Daoy (cell line): Measurements from ENCODE around the gene ITGBL1. TPM values are rescaled to one million over a fixed set of nuclear protein-coding genes. Genes with fewer than 3 reads are reported as not detected.
A peak's percentile ranks its signal among the peaks of the same experiment; 100 is the strongest.

ENCODE experiments used
- DNase-seq: peaks from one replicate; pipeline ENCODE4 v3.0.0-alpha.2; 2015; ENCODE audit warnings: low read depth
- total RNA-seq: library from RNA; depleted of rRNA; stranded (reverse); fragments of >200 nt; shearing (Covaris generic); gene quantifications from 2 replicates; pipeline ENCODE4 v1.2.3, GENCODE V29; 2014; rRNA removed

ITGBL1 gene, protein sequence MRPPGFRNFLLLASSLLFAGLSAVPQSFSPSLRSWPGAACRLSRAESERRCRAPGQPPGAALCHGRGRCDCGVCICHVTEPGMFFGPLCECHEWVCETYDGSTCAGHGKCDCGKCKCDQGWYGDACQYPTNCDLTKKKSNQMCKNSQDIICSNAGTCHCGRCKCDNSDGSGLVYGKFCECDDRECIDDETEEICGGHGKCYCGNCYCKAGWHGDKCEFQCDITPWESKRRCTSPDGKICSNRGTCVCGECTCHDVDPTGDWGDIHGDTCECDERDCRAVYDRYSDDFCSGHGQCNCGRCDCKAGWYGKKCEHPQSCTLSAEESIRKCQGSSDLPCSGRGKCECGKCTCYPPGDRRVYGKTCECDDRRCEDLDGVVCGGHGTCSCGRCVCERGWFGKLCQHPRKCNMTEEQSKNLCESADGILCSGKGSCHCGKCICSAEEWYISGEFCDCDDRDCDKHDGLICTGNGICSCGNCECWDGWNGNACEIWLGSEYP
- total RNA-seq = 0.65 and 2.2 TPM in 2 replicates

DNA sequence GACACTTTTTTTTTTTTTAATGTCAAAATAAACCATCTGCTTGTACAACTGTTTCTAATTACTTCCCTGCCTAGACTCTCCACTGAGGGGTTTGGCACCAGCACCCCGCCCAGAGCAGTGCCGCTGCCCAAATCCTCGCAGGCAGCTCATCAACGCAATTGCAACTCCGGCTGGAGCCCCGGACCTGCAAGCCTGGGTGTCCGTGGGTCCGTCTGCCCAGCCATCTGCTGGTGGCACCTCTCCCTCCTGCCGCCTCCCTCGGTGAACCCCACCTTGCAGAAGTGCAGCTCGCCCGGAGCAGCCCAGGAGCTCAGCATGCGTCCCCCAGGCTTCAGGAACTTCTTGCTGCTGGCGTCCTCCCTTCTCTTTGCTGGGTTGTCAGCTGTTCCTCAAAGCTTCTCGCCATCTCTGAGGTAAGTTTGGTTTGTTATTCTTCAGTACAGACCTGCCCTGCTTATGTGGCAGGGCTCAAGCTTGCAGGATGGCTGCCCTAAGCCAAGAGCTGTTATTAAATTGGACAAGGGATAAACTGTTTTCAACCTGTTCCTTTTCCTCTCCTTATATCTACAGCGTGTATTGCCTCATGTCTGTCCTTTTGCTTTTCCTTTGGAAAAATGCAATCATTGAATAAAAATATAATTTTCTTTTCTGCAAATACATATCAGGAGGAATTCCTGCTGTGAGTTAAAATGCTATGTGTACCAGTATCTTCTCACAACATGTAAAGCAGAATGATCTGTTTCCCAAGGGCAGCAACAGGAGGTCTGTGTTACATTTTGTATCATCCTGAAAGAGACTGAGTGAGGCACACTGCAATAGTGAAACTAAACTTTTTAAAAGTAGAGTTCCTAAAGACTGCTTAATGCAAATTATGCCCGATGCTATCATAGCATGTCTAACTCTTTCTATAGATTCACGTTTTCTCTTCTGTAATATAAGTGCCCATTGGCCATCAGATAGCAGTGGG is at the start of gene ITGBL1:
Gene ITGBL1, plus strand, starts transcription at position 157 of the 967 bp plus-strand sequence. Its CDS starts 159 bp downstream, at position 316.
- no peak for DNase-seq

DNA sequence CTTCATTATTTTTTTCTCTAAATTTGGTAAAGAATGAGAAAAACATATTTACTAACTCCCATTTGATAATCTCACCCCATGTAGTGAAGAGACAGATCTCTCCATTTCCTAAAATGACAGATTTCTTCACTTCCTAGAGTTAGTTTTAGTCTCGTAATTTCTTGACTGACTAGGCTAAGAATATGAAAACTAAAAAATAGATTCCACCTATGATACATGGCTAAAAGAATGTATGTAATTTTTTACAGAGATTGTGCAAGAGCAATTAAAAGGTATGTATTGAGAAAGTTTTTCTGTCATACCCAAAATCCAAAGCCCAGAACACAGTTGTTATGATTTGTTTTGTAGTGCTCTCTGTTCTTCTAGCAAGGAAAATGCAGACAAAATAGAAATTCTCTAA is 45.7 kb upstream of the ITGBL1 start:
- DNase-seq = no peak

DNA sequence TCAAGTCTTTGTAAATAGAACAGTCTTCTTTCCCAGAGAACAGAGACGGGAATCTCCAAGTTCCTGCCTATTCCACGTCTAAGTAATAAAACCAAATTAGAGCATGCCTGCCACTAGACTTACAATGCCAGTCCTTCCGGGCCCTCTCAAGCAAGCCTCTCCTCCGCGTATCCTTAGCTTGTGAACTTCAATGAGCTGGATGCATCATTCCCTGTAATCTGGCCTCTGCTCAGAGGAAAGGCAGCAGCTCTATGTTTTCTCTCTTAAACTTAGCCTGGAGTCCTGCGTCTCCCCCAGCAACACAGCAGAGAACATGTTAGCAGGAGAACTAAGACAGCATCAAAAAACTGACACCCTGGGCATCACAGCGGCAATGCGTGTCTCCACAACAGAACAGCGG is 44.3 kb upstream of the ITGBL1 start:
- DNase-seq = no peak

DNA sequence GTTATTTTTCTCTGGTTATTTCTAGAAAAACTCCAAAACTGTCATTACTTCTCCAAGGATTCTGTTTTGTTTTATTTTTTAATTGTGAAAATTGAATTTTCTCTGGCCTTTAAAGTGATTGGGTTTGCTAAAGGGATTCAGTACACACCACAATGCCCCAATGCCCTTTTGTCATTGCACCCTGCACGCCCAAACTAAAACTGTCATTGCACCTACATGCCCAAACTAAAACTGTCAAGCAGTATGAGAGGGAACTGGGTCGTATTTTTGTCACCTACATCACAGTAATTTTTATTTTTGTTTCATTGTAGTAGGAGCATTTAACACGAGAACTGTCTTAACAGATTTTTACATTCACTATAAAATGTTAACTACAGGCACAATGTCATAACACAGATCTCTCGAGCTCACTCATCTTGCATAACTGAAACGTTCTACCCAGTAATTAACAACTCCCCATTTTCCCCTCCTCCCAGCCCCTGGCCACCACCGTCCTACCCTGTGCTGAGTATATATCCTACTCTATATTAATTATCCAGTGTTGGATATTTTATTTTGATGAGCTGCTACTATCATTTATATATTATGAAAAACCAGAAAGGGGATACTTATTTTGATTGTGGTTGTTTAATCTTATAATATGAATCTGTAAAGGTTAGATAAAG is 43.4 kb upstream of the ITGBL1 start:
- DNase-seq = no peak

DNA sequence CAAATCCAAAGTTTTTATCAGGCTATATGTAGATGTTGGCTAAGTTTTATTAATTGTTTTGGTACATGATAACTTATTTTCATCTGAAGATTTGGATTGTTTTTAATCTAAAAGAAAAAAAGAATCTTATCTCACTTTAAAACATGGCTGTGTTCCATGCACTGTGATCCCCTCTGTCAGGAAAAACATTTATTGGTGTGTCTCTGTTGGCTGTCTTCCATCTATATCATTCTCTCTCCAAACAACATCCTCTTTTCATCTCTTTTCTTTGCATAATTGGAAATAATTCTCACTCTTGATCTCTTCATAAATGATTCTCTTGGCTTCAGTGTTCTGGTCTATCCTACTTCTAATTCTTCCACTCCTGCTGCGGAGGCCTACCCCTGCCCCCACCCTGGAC is 40.4 kb upstream of the ITGBL1 start:
- no peak for DNase-seq

DNA sequence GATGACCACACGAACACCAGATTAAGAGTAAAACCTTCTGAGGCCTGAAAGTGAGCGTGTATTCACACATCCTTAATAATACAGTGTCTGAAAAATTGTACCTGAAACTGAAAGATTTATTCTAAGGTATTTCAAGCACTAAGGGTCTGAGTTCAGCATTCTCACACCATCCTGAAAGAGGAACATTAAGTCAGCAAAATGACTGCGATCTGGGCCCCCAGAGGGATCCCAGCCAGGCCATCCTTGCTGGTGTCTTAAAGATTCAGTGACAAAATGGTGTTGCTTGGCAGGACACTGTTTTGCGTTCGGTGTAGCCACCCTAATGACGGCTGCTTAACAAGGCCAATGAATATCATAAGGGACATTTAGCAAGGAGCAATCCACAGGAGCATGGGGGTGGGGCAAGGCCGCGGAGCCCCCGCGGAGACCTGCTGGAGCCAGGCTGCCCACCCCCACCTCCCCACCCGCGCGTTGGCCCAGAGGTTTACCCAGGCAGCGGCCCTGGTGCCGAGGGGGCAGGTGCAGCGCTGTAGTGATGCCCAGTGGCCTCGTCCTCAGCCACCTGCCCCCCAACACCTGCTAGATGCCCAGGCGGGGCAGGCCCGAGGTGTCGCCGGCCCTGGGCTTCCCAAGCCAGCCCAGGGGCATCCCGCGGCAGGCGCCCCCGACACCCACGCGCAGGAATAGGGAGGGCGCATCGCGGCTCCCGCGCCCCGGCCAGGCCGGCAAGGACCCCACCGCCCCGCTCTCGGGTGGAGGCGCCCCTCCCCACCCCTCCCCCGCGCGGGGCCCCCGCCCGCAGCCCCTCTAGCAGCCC is 36.9 kb upstream of the ITGBL1 start:
- DNase-seq = no peak

DNA sequence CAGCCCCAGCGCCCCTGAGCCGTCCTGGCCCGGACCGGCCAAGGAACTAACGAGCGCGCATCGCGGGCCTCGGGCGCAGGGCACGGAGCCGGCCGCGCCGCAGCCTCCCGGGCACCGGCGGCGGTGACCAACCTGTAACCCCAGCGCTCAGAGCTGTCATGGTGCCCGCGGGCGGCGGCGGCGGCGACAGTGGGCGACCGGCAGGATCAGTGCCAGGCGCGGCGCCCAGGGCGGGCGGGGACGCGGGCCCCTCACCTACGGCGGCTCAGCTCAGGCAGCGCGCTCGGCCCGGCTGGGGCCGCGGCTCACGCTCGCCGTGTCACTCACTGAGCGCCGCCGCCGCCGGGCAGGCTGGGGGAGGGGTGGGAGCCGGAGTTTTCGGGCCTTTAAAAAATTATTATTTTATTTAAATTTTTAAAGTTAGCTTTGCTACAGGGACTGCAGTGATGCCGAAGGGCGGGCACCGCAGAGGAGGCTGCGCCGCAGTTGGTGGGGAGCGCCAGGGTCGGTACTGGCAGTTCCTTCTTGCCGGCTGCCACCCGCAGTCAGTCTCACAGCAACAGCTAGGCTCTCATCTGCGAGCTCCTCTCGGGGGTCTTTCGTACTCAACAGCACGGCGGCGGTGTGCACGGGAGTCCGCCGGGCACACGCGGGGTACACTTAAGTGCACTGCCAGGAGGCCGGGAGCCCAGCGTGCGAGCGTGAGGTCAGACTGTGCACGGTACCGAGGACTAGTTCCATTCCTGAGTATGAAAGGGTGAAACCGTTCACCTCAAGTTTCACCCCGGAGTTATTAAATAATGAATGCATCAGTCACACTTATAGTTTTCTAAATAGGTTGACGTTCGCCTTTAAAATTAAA is 36.1 kb upstream of the ITGBL1 start, which contains the start of gene NALCN:
Gene NALCN, minus strand, starts transcription at position 328 of the 862 bp plus-strand sequence. CDS start 17,382 bp downstream, outside the sequence.
- peak; percentile 19 for DNase-seq

DNA sequence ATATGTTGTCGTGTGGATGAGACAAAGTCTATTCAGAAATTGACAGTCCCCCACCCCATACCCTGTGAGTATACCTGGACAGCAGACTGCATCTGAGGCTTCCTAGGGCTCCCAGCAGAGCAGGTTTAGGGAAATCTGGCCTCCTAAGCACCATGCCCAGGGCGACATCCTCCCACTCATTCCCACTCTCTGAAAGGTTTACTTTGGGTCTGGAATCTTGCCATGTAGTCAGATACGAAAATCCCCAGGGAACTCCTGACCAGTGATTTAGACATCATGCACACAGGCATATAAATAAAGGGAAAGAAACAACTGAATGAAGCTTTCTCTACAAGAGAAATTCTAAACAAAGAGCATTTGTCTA is 35.5 kb upstream of the ITGBL1 start:
- DNase-seq = peak; percentile 68

DNA sequence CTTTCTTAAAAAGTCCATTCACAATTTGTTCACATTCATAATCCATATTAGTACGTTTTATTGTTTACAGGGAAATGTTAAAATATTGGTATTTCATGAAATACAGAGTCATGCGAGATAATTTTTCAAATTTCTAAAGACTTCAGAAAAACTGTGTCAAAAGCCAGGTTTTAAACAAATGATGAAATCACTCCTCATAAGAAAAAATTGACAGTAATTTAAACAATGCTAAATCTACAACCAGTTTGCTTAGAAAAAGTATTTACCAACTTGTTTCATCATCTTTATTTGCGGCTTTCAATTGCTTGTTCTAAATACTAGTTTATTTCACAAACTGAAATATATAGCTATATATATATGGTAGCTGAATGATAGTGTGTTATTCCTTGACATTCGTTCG is 35.0 kb upstream of the ITGBL1 start:
- no peak for DNase-seq

DNA sequence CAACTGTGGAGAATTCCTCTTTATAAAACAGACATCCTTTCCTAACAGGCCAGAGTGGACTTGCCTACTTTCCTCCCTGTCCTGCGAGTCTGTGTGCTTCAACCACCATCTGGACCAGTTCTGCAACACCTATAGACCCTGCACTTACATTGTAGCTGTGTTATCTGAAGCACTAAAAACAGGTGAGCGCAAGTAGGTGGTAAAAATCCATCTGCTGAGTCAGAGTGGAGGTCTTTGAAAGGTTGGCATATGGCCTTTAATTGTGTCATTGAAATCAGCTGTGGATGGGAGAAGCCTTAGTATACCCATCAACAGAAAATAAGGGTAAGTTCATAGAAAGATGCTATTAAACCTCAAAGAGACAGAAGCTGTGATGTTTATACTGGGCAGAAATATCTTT is 28.6 kb upstream of the ITGBL1 start:
- no peak for DNase-seq

DNA sequence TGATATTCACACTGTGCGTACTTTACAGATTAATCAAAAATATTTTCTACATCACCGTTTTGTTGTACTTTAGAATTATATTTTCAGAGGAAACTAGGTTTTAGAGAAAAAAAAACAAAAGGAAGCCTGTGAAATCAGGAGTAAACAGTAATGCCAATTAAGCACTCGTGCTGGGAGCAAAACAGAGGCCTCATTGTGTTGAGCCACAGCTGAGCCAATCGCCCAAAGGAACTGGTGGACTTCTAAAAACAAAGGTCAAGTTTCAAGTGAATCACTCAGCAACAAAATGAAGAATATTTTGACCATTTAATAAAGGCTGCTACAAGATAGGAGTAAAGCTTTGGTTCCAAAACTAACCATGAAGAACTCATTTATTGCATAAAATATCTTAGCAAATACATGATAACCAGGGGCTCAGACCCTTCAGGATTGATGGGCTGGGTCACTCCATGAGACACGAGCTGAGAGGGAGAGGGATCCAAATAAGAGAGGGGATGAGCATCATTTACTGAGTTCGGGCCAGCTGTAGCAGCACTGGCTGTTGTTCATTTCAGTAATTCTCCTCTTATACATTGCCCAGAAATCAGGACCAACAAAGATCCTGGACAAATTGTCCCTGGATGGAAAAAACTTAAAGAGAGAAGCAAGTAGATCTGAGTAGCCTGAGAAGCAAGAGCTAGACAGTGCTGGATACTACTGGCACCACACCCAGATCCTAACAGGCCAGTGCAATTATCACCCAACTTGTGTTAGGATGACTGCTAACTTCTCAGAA is 27.9 kb upstream of the ITGBL1 start:
- no peak for DNase-seq

DNA sequence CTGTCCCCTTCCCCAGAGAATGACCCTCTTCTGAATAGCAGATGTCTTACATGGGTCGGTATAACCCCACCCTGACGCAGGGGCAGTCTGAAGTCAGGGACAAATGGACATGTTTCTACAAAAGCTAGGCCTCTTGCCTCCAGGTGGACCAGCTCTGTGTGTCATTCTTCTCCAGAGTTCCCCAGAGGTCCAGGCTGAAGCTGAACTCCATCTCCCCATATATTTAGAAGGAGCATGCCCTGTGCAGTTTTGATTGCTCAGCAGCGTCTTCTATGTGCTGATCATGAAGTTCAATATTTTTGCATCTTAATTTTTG is 27.4 kb upstream of the ITGBL1 start:
- no peak for DNase-seq

DNA sequence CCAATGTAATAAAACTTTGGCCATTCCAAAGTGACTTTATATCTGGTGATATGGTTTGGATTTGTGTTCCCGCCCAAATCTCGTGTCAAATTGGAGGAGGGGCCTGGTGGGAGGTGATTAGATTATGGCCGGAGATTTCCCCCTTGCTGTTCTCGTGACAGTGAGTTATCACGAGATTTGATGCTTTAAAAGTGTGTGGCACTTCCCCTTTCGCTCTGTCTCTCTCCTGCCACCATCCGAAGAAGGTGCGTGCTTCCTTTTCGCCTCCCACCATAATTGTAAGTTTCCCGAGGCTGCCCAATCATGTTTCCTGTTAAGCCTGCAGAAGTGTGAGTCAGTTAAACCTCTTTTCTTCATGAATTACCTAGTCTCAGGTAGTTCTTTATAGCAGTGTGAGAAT is 26.9 kb upstream of the ITGBL1 start:
- no peak for DNase-seq

DNA sequence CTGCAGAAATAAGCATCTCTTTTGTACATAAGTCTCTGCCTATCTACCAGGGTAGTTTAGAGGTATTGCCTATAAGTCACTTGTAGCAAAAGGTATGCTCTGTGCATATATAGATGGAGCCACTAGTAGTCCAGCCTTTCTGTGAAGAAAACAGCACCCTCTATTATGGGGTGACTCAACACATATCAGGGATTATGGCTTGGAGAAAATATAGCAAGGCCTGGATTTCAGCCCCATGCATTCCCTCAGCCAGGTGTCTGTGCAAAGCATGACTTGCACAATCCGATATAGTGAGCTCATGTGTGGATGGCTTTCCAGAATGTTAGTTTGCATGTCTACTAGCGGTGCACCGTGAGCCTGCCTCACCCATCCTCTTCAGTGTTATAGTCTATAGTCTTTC is 22.7 kb upstream of the ITGBL1 start:
- no peak for DNase-seq

DNA sequence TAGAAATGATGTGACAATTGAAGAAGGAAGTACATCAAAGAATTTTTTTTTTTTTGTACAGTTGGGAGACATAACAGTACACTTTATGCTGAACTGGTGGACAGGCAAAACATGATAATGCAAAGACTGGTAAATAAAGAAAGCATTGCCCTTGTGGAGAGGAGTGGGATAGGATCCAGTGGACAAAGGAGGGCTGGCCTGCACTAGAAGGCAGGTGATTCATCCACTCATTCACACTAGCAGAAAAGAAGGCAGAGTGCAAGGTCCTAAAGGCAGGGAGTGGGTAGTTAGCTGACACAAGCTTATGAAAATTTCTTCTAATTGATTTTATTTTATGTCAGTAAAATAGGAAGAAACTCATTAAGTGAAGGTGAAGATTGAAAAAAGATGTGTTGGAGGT is 18.6 kb upstream of the ITGBL1 start:
- DNase-seq = no peak

DNA sequence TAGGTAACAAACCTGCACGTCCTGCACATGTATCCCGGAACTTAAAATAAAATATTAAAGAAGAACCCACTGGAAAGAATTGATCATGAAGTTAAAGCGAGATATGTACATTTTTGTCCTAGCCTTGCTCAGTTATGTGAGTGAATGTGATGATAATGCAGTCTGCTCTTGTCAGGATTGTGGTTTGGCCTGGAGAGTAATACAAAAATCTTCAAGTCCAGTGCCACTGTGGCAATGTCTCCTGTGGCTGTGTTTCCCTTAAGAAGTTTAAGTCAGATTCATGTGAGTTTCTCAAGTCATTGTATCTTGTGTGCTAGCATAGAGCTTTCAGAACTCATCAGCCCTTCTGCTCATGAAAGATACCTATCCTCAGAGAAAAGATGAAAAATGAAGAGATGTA is 18.0 kb upstream of the ITGBL1 start:
- DNase-seq = no peak

DNA sequence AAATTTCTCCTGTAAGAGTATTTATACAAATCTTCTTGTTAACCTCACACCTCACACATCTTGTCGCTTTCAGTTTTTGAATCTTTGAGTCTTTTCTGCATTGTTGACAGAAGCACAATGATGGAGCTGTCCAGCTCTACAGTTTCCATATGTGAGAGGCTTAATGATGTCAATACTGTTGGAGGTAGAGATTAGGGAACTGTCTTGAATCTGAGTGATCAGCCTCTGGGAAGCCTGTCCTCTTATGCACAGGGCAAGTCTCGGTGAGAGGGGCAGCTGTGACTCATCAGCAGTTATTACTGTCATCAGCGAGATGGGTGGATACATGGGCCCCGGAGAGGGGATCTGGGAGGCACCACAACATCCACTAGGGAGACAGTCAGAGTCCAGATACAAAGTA is 4.6 kb upstream of the ITGBL1 start:
- DNase-seq = peak; percentile 12

DNA sequence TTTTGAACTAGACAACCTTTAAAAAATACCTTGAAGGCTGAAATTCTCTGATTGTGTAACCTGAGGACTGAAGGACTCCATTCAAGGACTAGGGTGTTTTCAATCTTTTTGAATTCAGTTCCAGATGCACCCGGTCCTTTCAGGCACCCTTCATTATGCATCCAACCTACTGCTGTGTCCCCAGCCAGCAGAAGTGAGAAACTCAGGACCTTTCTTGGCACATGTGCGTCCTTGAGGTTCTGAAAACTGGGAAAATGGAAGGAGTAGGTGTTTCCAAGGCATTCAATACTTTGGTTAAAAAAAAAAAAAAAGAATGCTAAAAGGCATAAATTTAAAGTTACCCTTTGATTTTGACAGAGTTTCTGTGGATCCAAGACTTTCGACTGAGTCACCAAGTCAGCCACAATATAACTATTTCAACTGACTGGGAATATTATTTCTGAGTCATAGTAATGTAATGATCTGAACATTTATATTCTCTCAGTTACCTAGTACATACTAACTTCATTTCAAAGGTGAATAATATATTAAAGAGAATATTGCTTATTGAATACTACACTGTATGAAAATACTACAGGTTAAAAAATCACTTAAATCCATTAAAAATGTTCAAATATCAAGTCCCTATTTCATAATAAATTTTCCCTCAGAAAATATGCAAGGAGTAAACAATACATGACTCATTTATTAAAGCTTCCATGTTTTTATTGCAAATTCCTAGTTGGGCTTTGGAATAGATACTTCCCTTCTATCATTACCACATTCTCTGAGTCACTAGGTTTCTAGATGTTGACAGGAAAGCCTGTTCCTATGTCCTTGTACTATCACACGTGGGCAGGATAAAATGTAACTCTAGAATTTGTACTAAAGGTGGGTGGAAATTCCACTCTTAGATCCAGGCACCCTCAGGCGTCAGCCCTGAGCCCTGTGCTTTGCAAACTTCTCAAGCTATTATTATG is 2.4 kb upstream of the ITGBL1 start:
- DNase-seq = peak; percentile 53
